ENCODE data around the gene CYP2C8. TPM values are rescaled to one million over a fixed set of nuclear protein-coding genes. Genes with fewer than 3 reads are reported as not detected.

Gene CYP2C8
- total and polyA plus RNA-seq, 7 donors: 0.22 to 1.4 (median 0.69) TPM; not detected in 3

Small RNA genes within 50 kb of the gene (small RNA-seq; reads per million reads assigned to genes)
- 0 reads per million in 3 donors for gene CYP2C60P

Other genes with a start within 250 kb of the CYP2C8 start
- gene CYP2C9, start 130.8 kb downstream of the CYP2C8 start, total RNA-seq: not detected
- 1 to 10 TPM in 1 of 3 donors, not detected in 2; 2.5 TPM for gene CYP2C9, start 130.8 kb downstream of the CYP2C8 start, polyA plus RNA-seq
- under 1 TPM in 1 of 4 donors, not detected in 3; 0.55 TPM for gene ACSM6, start 124.7 kb upstream of the CYP2C8 start, total RNA-seq
- gene ACSM6, start 124.7 kb upstream of the CYP2C8 start, polyA plus RNA-seq: not detected
- 10 to 100 TPM; 27.8 to 75.3 (median 43.9) TPM for gene PDLIM1, start 221.5 kb upstream of the CYP2C8 start, total RNA-seq
- 100 to 1,000 TPM; 197 to 488 (median 377) TPM for gene PDLIM1, start 221.5 kb upstream of the CYP2C8 start, polyA plus RNA-seq